A673 (cell line): Measurements from ENCODE around the gene DENND5B. TPM values are rescaled to one million over a fixed set of nuclear protein-coding genes. Genes with fewer than 3 reads are reported as not detected.

Experiments used
- BruUV-seq: library from RNA; stranded (reverse); fragments of 400-500 nt; replicated peaks from 2 replicates; lab custom pipeline; 2021; lab: Mats Ljungman, UMichigan
- CTCF ChIA-PET: fragments of 300-600 bp; sonication (Branson Sonifier 250); formaldehyde crosslinking; loops from one replicate; lab custom pipeline; 2022; ENCODE audit warnings: antibody characterized with exemption; lab: Charles Lee
- POLR2A ChIA-PET: fragments of 300-600 bp; sonication (Branson Sonifier 250); formaldehyde crosslinking; loops from one replicate; lab custom pipeline; 2022; ENCODE audit warnings: antibody characterized with exemption; ENCODE audit not compliant: low non-redundant PET; lab: Charles Lee
- DNase-seq: peaks from one replicate; pipeline ENCODE4 v3.0.0-alpha.2; 2015; ENCODE audit warnings: low spot score
- H3K27ac ChIP-seq: fragments of 200-600 bp; sonication (generic); 2 replicates; pipeline ENCODE4 v1.5.1; 2016; ENCODE audit warnings: mixed run types, low read depth, mild to moderate bottlenecking, mixed read lengths, antibody characterized with exemption, low read length; ENCODE audit not compliant: poor library complexity, severe bottlenecking
- H3K27me3 ChIP-seq: fragments of 200-600 bp; sonication (generic); replicated peaks from 2 replicates; pipeline ENCODE4 v1.6.1; 2017; ENCODE audit warnings: mixed run types, low read depth, mild to moderate bottlenecking, mixed read lengths, antibody characterized with exemption, low read length; ENCODE audit not compliant: insufficient read depth, poor library complexity
- H3K36me3 ChIP-seq: fragments of 200-600 bp; sonication (generic); 2 replicates; pipeline ENCODE4 v1.6.1; 2016; ENCODE audit warnings: mixed run types, mild to moderate bottlenecking, mixed read lengths, antibody characterized with exemption, low read length; ENCODE audit not compliant: insufficient read depth, poor library complexity, severe bottlenecking
- H3K4me1 ChIP-seq: fragments of 200-600 bp; sonication (generic); 2 replicates; pipeline ENCODE4 v1.6.1; 2017; ENCODE audit warnings: mixed run types, mild to moderate bottlenecking, mixed read lengths, antibody characterized with exemption, low read length; ENCODE audit not compliant: insufficient read depth, poor library complexity, severe bottlenecking
- H3K4me3 ChIP-seq: fragments of 200-600 bp; sonication (generic); 2 replicates; pipeline ENCODE4 v1.5.1; 2016; ENCODE audit warnings: low read depth, mixed run types, mild to moderate bottlenecking, mixed read lengths, low read length; ENCODE audit not compliant: poor library complexity, severe bottlenecking
- H3K9me3 ChIP-seq: fragments of 200-600 bp; sonication (generic); 2 replicates; pipeline ENCODE4 v1.6.1; 2016; ENCODE audit warnings: mixed run types, low read depth, mild to moderate bottlenecking, mixed read lengths, antibody characterized with exemption, low read length; ENCODE audit not compliant: poor library complexity, severe bottlenecking
- EZH2 ChIP-seq: fragments of 200-600 bp; sonication (generic); IDR thresholded peaks from 2 replicates; pipeline ENCODE4 v1.6.1; 2017; ENCODE audit warnings: borderline replicate concordance, low read depth, mild to moderate bottlenecking, mixed read lengths, antibody characterized with exemption, low read length; ENCODE audit not compliant: poor library complexity, severe bottlenecking
- intact Hi-C: fragments of 100-400 bp; cut with micrococcal nuclease; formaldehyde crosslinking; loops from one replicate; pipeline ENCODE4 v1.10.0; 2022; ENCODE audit not compliant: unreplicated experiment
- total RNA-seq: library from RNA; stranded (reverse); gene quantifications from 2 replicates; pipeline ENCODE4 v1.2.3, GENCODE V29; 2021
- TF ChIP-seq, protein P1 (sequence below): fragments of 300-800, 200-600 bp; sonication (generic); conservative IDR thresholded peaks from 2 replicates; pipeline ENCODE4 v1.5.1; 2017; ENCODE audit warnings: low read depth, mild to moderate bottlenecking, antibody characterized with exemption, low read length, moderate library complexity, mixed read lengths

Gene DENND5B
- total RNA-seq, 1 experiment from 2014 or later = 7.6 TPM

DNA sequence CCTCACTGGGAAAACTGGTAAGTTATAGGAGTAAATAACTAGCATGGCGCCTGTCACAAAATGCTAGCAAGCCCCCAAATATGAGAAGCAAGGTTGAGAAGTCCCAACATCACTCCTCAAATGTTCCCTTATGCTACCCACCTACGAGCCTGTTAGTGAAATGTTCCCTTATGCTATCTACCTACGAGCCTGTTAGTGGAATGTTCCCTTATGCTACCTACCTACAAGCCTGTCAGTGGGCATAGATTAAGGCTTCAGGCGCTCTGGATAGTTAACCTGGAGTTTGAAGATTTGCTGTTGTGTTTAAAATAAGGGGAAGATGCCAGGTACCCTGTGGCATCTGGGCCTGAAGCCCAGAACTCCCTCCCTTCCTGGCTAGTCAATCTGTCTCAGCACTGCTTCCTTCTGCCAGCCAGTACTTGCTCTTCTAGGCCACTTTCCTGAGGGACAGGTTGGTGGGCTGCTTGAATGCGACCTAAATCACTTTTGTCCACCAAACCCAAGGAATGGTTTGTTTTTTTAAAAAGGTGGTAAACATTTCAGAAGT, 197.9 kb downstream of the DENND5B start:
- H3K27me3 ChIP-seq = no peaks in the 10 kb centered on the region
- H3K27ac ChIP-seq = no peak overlapping the region
- no TSS peak for BruUV-seq
- no peaks in the 10 kb centered on the region for H3K9me3 ChIP-seq
- no peak overlapping the region for H3K4me3 ChIP-seq
- ChIA-PET POLR2A (no interaction called here), CTCF (no interaction called here)
- TF ChIP-seq, protein P1, sequence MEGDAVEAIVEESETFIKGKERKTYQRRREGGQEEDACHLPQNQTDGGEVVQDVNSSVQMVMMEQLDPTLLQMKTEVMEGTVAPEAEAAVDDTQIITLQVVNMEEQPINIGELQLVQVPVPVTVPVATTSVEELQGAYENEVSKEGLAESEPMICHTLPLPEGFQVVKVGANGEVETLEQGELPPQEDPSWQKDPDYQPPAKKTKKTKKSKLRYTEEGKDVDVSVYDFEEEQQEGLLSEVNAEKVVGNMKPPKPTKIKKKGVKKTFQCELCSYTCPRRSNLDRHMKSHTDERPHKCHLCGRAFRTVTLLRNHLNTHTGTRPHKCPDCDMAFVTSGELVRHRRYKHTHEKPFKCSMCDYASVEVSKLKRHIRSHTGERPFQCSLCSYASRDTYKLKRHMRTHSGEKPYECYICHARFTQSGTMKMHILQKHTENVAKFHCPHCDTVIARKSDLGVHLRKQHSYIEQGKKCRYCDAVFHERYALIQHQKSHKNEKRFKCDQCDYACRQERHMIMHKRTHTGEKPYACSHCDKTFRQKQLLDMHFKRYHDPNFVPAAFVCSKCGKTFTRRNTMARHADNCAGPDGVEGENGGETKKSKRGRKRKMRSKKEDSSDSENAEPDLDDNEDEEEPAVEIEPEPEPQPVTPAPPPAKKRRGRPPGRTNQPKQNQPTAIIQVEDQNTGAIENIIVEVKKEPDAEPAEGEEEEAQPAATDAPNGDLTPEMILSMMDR = no peak
- no peak for TF ChIP-seq EZH2
- no peaks in the 10 kb centered on the region for H3K4me1 ChIP-seq
- intact Hi-C loops = no loop called here
- no peak for DNase-seq
- no peaks in the 10 kb centered on the region for H3K36me3 ChIP-seq

DNA sequence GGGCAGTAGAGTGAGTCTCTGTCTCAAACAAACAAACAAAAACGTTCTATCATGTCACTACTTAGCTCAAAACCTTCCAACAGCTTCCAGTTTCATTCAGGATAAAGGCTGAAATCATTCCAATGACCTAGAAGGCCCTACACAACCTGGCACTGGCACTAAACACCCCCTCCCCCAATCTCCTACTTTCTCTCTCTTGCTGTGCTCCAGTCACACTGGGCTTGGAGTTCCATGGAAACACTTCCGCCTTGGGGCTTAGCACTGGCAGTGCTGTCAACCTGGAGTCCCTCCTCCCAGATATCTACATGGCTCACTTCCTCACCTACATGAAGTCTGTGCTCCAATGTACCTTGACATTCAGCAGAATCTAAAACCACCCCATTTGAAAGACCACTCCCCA, 199.9 kb downstream of the DENND5B start:
- Histone ChIP-seq H3K27me3 (no peaks in the 10 kb centered on the region), H3K36me3 (no peaks in the 10 kb centered on the region), H3K27ac (no peak overlapping the region), H3K4me1 (no peaks in the 10 kb centered on the region), H3K9me3 (no peaks in the 10 kb centered on the region), H3K4me3 (no peak overlapping the region)
- POLR2A ChIA-PET = no interaction called here
- TF ChIP-seq, protein P1 = no peak
- no peak for TF ChIP-seq EZH2
- intact Hi-C loops = no loop called here
- DNase-seq = no peak
- BruUV-seq = no TSS peak
- CTCF ChIA-PET = no interaction called here

DNA sequence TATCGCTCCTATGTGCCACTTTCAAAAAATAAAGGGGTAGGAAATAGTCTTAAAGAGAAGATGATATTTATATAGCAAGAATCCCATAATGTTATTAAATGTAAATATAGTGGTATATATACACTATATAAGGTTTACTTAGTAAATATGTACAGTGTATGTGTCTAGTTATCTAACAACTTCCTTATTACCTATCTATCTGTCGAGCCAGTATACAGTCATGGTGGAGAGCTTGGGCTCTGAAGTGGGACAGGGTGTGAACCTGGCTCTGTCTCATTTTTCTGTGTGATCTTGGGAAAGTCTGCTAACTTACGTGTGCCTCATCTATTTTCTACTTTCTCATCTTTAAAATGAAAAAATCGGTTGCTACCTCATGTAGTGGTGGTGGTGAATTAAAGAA, 202.2 kb downstream of the DENND5B start:
- H3K27ac ChIP-seq = no peak overlapping the region
- TF ChIP-seq, protein P1 = no peak
- no peak for TF ChIP-seq EZH2
- no peaks in the 10 kb centered on the region for H3K4me1 ChIP-seq
- intact Hi-C loops = no loop called here
- no peak overlapping the region for H3K4me3 ChIP-seq
- CTCF ChIA-PET = no interaction called here
- BruUV-seq = no TSS peak
- no peaks in the 10 kb centered on the region for H3K27me3 ChIP-seq
- no peaks in the 10 kb centered on the region for H3K9me3 ChIP-seq
- POLR2A ChIA-PET = interaction anchor here (0.7 kb wide), 1 partner anchor 371 kb away, joined by 25 read pairs; no protein-coding TSS in a partner anchor
- no peak for DNase-seq
- H3K36me3 ChIP-seq = no peaks in the 10 kb centered on the region
